ENCODE results near the gene CASP2. TPM values are rescaled to one million over a fixed set of nuclear protein-coding genes. Genes with fewer than 3 reads are reported as not detected.

The CASP2 gene
- polyA plus RNA-seq, 3 donors = 7.9 to 30.2 (median 12.2) TPM

DNA sequence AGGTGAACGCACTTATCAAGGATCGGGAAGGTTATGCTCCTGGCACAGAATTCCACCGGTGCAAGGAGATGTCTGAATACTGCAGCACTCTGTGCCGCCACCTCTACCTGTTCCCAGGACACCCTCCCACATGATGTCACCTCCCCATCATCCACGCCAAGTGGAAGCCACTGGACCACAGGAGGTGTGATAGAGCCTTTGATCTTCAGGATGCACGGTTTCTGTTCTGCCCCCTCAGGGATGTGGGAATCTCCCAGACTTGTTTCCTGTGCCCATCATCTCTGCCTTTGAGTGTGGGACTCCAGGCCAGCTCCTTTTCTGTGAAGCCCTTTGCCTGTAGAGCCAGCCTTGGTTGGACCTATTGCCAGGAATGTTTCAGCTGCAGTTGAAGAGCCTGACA lies 16.8 kb downstream of the CASP2 start:
- Mint-ChIP-seq H3K27ac (peak overlapping the region in 4 of 7 donors; percentile 17 to 74 (median 45)), H3K4me1 (peaks cover 48% of the 10 kb centered on the region), H3K27me3 (ENCODE audit: low read depth in 3 of 3) (peaks cover 0 to 3% (median 0%) of the 10 kb centered on the region in 3 donors), H3K36me3 (peaks cover 70 to 80% of the 10 kb centered on the region in 2 donors), H3K9me3 (peaks cover 0 to 3% (median 0%) of the 10 kb centered on the region in 7 donors), H3K4me3 (no peak overlapping the region)
- Histone ChIP-seq H2AFZ (ENCODE audit: insufficient read depth, low read depth, low read length, poor library complexity, severe bottlenecking) (no peak overlapping the region), H3K27ac (ENCODE audit: low read depth in 1 of 2, low read length in 2 of 2) (peak overlapping the region in 1 of 2 donors; percentile 30), H3K79me2 (ENCODE audit: insufficient read depth, low read length) (peaks cover 59% of the 10 kb centered on the region), H3K27me3 (ENCODE audit: control insufficient read depth in 2 of 2, insufficient read depth in 2 of 2, low read length in 2 of 2) (no peaks in the 10 kb centered on the region), H3K4me1 (ENCODE audit: control insufficient read depth in 1 of 2, insufficient read depth in 2 of 2, low read length in 2 of 2) (peaks cover 27% of the 10 kb centered on the region in 2 donors), H3K9me3 (replicated peaks in 1 of 2; ENCODE audit: control insufficient read depth in 1 of 2, insufficient read depth in 1 of 2, low read length in 2 of 2) (no peaks in the 10 kb centered on the region), H3K4me3 (replicated peaks in 1 of 3; ENCODE audit: low read depth in 2 of 3, low read length in 3 of 3) (no peak overlapping the region), H4K20me1 (ENCODE audit: insufficient read depth, low read length) (no peaks in the 10 kb centered on the region), H3K9ac (ENCODE audit: insufficient read depth, low read length, poor library complexity, severe bottlenecking) (no peak overlapping the region), H3K36me3 (replicated peaks in 1 of 2; ENCODE audit: control insufficient read depth in 1 of 2, insufficient read depth in 2 of 2, low read length in 2 of 2) (peaks cover 63 to 77% of the 10 kb centered on the region in 2 donors), H3K4me2 (replicated peaks; ENCODE audit: extremely low read depth, low read length, poor library complexity, severe bottlenecking) (no peak overlapping the region)
- intact Hi-C loops (cut with micrococcal nuclease) = loop anchor here (5.0 kb wide), 2 partner anchors 58 to 298 kb away; no protein-coding TSS in a partner anchor
- TF ChIP-seq, protein P1, sequence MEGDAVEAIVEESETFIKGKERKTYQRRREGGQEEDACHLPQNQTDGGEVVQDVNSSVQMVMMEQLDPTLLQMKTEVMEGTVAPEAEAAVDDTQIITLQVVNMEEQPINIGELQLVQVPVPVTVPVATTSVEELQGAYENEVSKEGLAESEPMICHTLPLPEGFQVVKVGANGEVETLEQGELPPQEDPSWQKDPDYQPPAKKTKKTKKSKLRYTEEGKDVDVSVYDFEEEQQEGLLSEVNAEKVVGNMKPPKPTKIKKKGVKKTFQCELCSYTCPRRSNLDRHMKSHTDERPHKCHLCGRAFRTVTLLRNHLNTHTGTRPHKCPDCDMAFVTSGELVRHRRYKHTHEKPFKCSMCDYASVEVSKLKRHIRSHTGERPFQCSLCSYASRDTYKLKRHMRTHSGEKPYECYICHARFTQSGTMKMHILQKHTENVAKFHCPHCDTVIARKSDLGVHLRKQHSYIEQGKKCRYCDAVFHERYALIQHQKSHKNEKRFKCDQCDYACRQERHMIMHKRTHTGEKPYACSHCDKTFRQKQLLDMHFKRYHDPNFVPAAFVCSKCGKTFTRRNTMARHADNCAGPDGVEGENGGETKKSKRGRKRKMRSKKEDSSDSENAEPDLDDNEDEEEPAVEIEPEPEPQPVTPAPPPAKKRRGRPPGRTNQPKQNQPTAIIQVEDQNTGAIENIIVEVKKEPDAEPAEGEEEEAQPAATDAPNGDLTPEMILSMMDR (IDR thresholded peaks at IDR 0.05) = no peak
- no peak for DNase-seq
- 95% methylated on average over 6 of the region's 6 CpGs for WGBS (ENCODE audit: insufficient coverage)

DNA sequence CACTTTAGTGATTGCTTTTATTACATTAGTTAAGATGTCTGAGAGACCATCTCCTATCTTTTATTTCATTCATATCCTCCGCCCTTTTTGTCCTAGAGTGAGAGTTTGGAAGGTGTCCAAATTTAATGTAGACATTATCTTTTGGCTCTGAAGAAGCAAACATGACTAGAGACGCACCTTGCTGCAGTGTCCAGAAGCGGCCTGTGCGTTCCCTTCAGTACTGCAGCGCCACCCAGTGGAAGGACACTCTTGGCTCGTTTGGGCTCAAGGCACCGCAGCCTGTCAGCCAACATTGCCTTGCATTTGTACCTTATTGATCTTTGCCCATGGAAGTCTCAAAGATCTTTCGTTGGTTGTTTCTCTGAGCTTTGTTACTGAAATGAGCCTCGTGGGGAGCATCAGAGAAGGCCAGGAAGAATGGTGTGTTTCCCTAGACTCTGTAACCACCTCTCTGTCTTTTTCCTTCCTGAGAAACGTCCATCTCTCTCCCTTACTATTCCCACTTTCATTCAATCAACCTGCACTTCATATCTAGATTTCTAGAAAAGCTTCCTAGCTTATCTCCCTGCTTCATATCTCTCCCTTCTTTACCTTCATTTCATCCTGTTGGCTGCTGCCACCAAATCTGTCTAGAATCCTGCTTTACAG lies 17.4 kb downstream of the CASP2 start:
- Histone ChIP-seq H3K27me3 (ENCODE audit: control insufficient read depth in 2 of 2, insufficient read depth in 2 of 2, low read length in 2 of 2) (no peaks in the 10 kb centered on the region), H3K27ac (ENCODE audit: low read depth in 1 of 2, low read length in 2 of 2) (peak overlapping the region in 1 of 2 donors; percentile 30), H3K36me3 (replicated peaks in 1 of 2; ENCODE audit: control insufficient read depth in 1 of 2, insufficient read depth in 2 of 2, low read length in 2 of 2) (peaks cover 60 to 71% of the 10 kb centered on the region in 2 donors), H3K9me3 (replicated peaks in 1 of 2; ENCODE audit: control insufficient read depth in 1 of 2, insufficient read depth in 1 of 2, low read length in 2 of 2) (no peaks in the 10 kb centered on the region), H3K4me1 (ENCODE audit: control insufficient read depth in 1 of 2, insufficient read depth in 2 of 2, low read length in 2 of 2) (peaks cover 26 to 27% of the 10 kb centered on the region in 2 donors), H3K79me2 (ENCODE audit: insufficient read depth, low read length) (peaks cover 55% of the 10 kb centered on the region), H2AFZ (ENCODE audit: insufficient read depth, low read depth, low read length, poor library complexity, severe bottlenecking) (no peak overlapping the region), H3K4me3 (replicated peaks in 1 of 3; ENCODE audit: low read depth in 2 of 3, low read length in 3 of 3) (no peak overlapping the region), H3K4me2 (replicated peaks; ENCODE audit: extremely low read depth, low read length, poor library complexity, severe bottlenecking) (no peak overlapping the region), H3K9ac (ENCODE audit: insufficient read depth, low read length, poor library complexity, severe bottlenecking) (no peak overlapping the region), H4K20me1 (ENCODE audit: insufficient read depth, low read length) (no peaks in the 10 kb centered on the region)
- Mint-ChIP-seq H3K9me3 (peaks cover 0 to 2% (median 0%) of the 10 kb centered on the region in 7 donors), H3K4me3 (no peak overlapping the region), H3K27ac (peak overlapping the region; percentile 17 to 86 (median 67)), H3K36me3 (peaks cover 65 to 74% of the 10 kb centered on the region in 2 donors), H3K27me3 (ENCODE audit: low read depth in 3 of 3) (peaks cover 0 to 3% (median 0%) of the 10 kb centered on the region in 3 donors), H3K4me1 (peaks cover 48% of the 10 kb centered on the region)
- DNase-seq = peak; percentile 52 to 64 (median 60)
- TF ChIP-seq, protein P1 (IDR thresholded peaks at IDR 0.05) = peak; percentile 86
- WGBS (ENCODE audit: insufficient coverage) = 66% methylated on average over 7 of the region's 10 CpGs
- intact Hi-C loops (cut with micrococcal nuclease) = no loop called here

All from CD14-positive monocyte (primary cell).